KMS-11 (cell line): ENCODE measurements around the gene NRG2.

Source experiments
- H2AFZ ChIP-seq: fragments of 200-600 bp; sonication (generic); 2 replicates; pipeline ENCODE4 v1.6.1; 2016; ENCODE audit warnings: antibody characterized with exemption, mixed run types, low read depth
- H3K27ac ChIP-seq: fragments of 200-600 bp; sonication (generic); 2 replicates; pipeline ENCODE4 v1.6.1; 2016; ENCODE audit warnings: mild to moderate bottlenecking, mixed run types
- H3K27me3 ChIP-seq: fragments of 200-600 bp; sonication (generic); 2 replicates; pipeline ENCODE4 v1.6.1; 2017; ENCODE audit warnings: mild to moderate bottlenecking, low read depth, mixed run types, moderate library complexity; ENCODE audit not compliant: insufficient read depth
- H3K36me3 ChIP-seq: fragments of 200-600 bp; sonication (generic); 2 replicates; pipeline ENCODE4 v1.6.1; 2017; ENCODE audit warnings: mild to moderate bottlenecking, mixed run types; ENCODE audit not compliant: insufficient read depth
- H3K4me1 ChIP-seq: fragments of 200-600 bp; sonication (generic); 2 replicates; pipeline ENCODE4 v1.6.1; 2016; ENCODE audit warnings: mild to moderate bottlenecking, low read depth, mixed run types; ENCODE audit not compliant: poor library complexity, severe bottlenecking
- H3K4me2 ChIP-seq: fragments of 200-600 bp; sonication (generic); 2 replicates; pipeline ENCODE4 v1.7.0; 2016; ENCODE audit warnings: mild to moderate bottlenecking, mixed run types
- H3K4me3 ChIP-seq: fragments of 200-600 bp; sonication (generic); IDR thresholded peaks from 2 replicates; pipeline ENCODE4 v1.6.1; 2017; ENCODE audit warnings: low read depth, low read length, mixed read lengths; ENCODE audit not compliant: insufficient read depth
- H3K79me2 ChIP-seq: fragments of 200-600 bp; sonication (generic); 2 replicates; pipeline ENCODE4 v1.6.1; 2016; ENCODE audit warnings: low read depth, mixed run types; ENCODE audit not compliant: insufficient read depth
- H3K9ac ChIP-seq: fragments of 200-600 bp; sonication (generic); 2 replicates; pipeline ENCODE4 v1.6.1; 2016; ENCODE audit warnings: mild to moderate bottlenecking, mixed run types
- H4K20me1 ChIP-seq: fragments of 200-600 bp; sonication (generic); 2 replicates; pipeline ENCODE4 v1.6.1; 2016; ENCODE audit warnings: mild to moderate bottlenecking, mixed run types; ENCODE audit not compliant: insufficient read depth
- CTCF ChIP-seq: fragments of 200-600 bp; sonication (generic); conservative IDR thresholded peaks from 2 replicates; pipeline ENCODE4 v1.6.1; 2017; ENCODE audit warnings: low read depth, mild to moderate bottlenecking, antibody characterized with exemption, low read length, moderate library complexity, mixed read lengths

The NRG2 gene

GRCh38 chr5:140018096-140018481 is 25.0 kb downstream of the NRG2 start:
- Histone ChIP-seq H3K9ac (no peak overlapping the region), H3K79me2 (peaks cover 9% of the 10 kb centered on the region), H3K4me2 (no peak overlapping the region), H3K4me1 (no peaks in the 10 kb centered on the region), H3K4me3 (no peak overlapping the region), H3K36me3 (no peaks in the 10 kb centered on the region), H2AFZ (no peak overlapping the region), H3K27ac (no peak overlapping the region), H3K27me3 (no peaks in the 10 kb centered on the region), H4K20me1 (peaks cover 4% of the 10 kb centered on the region; the same call in 1 of the 2 replicates)
- no peak for TF ChIP-seq CTCF

GRCh38 chr5:140017397-140018095 is 25.6 kb downstream of the NRG2 start:
- H4K20me1 ChIP-seq: peaks cover 4% of the 10 kb centered on the region; the same call in 1 of the 2 replicates
- no peak overlapping the region for H3K4me2 ChIP-seq
- H3K79me2 ChIP-seq: peaks cover 9% of the 10 kb centered on the region
- H2AFZ ChIP-seq: no peak overlapping the region
- H3K9ac ChIP-seq: no peak overlapping the region
- H3K27ac ChIP-seq: no peak overlapping the region
- no peak overlapping the region for H3K4me3 ChIP-seq
- H3K27me3 ChIP-seq: no peaks in the 10 kb centered on the region
- H3K4me1 ChIP-seq: peaks cover under 1% of the 10 kb centered on the region
- H3K36me3 ChIP-seq: no peaks in the 10 kb centered on the region
- TF ChIP-seq CTCF: no peak

GRCh38 chr5:140015706-140016105 is 27.4 kb downstream of the NRG2 start:
- Histone ChIP-seq H3K79me2 (peaks cover 4% of the 10 kb centered on the region), H4K20me1 (no peaks in the 10 kb centered on the region), H3K27ac (no peak overlapping the region), H2AFZ (no peak overlapping the region), H3K4me1 (peaks cover 18% of the 10 kb centered on the region), H3K27me3 (no peaks in the 10 kb centered on the region), H3K4me3 (no peak overlapping the region), H3K9ac (no peak overlapping the region), H3K4me2 (no peak overlapping the region), H3K36me3 (no peaks in the 10 kb centered on the region)
- no peak for TF ChIP-seq CTCF

- Histone ChIP-seq H3K36me3 (no peaks in the 10 kb centered on the region), H3K4me2 (no peak overlapping the region), H3K9ac (no peak overlapping the region), H3K4me3 (no peak overlapping the region), H3K79me2 (peaks cover 2% of the 10 kb centered on the region), H3K27me3 (no peaks in the 10 kb centered on the region), H4K20me1 (no peaks in the 10 kb centered on the region), H3K27ac (no peak overlapping the region), H3K4me1 (peaks cover 18% of the 10 kb centered on the region), H2AFZ (no peak overlapping the region)
- no peak for TF ChIP-seq CTCF
Measured at GRCh38 chr5:140014751-140015150, 28.3 kb downstream of the NRG2 start.
